RWPE1 (cell line): ENCODE measurements around the gene SPEM3.

Experiments used
- CTCF ChIA-PET: fragments of 350-600 bp; sonication (Branson Sonifier 250); formaldehyde crosslinking; extraction: SDS; loops from one replicate; lab custom pipeline; 2021; lab: Yijun Ruan, JAX
- POLR2A ChIA-PET: fragments of 400-600 bp; formaldehyde crosslinking; extraction: SDS; loops from one replicate; lab custom pipeline; 2020; ENCODE audit warnings: antibody characterized with exemption; ENCODE audit not compliant: low non-redundant PET; lab: Yijun Ruan, JAX
- DNase-seq: peaks from one replicate; pipeline ENCODE4 v3.0.0; 2012; ENCODE audit warnings: low spot score
- H3K27ac ChIP-seq: fragments of 450-650 bp; 2 replicates; pipeline ENCODE4 v1.5.1; 2017
- TF ChIP-seq, protein P1 (sequence below): fragments of 450-650 bp; conservative IDR thresholded peaks from 2 replicates; pipeline ENCODE4 v1.5.1; 2017; ENCODE audit warnings: low read depth, mild to moderate bottlenecking

SPEM3 gene

DNA sequence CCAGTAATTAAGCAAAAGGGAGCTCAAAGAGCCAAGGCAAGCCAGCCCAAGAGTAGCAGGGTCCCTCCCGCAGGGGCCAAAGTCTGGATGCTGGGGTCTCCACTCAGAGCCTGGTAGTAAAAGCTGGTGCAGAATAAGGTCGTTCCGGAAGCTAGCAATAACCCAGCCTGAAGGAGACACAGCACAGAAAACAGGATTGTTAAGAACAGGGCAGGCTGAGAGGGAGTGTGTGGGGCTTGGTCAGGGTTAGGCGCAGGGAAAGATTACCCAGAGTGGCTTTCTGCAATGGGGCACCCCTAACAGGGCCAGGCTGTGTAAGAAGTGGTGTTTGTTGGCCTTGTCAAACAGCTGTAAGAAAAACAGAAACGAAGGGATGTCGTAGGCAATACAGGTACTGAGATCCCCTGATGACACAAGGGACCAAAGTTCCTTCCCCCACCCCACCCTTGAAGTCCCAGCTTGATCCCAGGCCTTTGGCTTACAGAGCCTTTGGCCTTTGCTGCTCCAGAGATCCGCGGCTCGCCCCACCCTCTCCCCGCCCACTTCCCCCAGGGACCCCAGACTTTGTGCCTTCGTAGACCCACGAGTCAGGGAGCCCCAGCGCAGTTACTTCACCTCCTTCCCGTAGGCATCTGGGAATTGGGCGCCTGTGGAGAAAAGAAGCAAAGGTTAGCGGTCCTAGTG, 25.5 kb upstream of the SPEM3 start:
- DNase-seq: no peak

DNA sequence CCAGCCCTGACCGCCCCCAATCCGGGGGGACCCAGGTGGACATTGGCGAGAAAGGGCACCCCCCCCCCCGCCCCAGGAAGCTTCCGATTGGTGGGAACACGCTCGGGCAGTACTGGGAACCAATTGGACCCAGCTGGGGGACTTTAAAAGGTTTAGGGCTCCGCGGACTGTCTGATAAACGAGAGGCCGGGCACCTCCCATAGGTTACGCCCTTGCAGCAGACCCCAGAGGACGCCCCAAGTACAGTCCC, 25.0 kb upstream of the SPEM3 start:
- CTCF ChIA-PET: interaction anchor here (0.6 to 1.3 kb wide), 4 partner anchors 33 to 68 kb away, joined by 3 to 7 read pairs (median 3); no protein-coding TSS in a partner anchor
- TF ChIP-seq, protein P1, sequence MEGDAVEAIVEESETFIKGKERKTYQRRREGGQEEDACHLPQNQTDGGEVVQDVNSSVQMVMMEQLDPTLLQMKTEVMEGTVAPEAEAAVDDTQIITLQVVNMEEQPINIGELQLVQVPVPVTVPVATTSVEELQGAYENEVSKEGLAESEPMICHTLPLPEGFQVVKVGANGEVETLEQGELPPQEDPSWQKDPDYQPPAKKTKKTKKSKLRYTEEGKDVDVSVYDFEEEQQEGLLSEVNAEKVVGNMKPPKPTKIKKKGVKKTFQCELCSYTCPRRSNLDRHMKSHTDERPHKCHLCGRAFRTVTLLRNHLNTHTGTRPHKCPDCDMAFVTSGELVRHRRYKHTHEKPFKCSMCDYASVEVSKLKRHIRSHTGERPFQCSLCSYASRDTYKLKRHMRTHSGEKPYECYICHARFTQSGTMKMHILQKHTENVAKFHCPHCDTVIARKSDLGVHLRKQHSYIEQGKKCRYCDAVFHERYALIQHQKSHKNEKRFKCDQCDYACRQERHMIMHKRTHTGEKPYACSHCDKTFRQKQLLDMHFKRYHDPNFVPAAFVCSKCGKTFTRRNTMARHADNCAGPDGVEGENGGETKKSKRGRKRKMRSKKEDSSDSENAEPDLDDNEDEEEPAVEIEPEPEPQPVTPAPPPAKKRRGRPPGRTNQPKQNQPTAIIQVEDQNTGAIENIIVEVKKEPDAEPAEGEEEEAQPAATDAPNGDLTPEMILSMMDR: no peak
- peak; percentile 64 for DNase-seq
- peak overlapping the region; percentile 88 for H3K27ac ChIP-seq
- POLR2A ChIA-PET: interaction anchor here (0.5 to 1.1 kb wide), 5 partner anchors 9 to 79 kb away, joined by 3 to 13 read pairs (median 3); partner anchors contain the start of genes PLSCR3 and TMEM102

More for the DNA sequence above, 25.5 kb upstream of the SPEM3 start:
- POLR2A ChIA-PET: interaction anchor here (0.5 to 1.1 kb wide), 2 partner anchors 9 to 78 kb away, joined by 3 to 13 read pairs; partner anchors contain the start of gene PLSCR3
- TF ChIP-seq, protein P1: no peak
- H3K27ac ChIP-seq: peak overlapping the region; percentile 88
- CTCF ChIA-PET: interaction anchor here (1.1 to 1.6 kb wide), 4 partner anchors 33 to 52 kb away, joined by 3 to 8 read pairs (median 5); no protein-coding TSS in a partner anchor

DNA sequence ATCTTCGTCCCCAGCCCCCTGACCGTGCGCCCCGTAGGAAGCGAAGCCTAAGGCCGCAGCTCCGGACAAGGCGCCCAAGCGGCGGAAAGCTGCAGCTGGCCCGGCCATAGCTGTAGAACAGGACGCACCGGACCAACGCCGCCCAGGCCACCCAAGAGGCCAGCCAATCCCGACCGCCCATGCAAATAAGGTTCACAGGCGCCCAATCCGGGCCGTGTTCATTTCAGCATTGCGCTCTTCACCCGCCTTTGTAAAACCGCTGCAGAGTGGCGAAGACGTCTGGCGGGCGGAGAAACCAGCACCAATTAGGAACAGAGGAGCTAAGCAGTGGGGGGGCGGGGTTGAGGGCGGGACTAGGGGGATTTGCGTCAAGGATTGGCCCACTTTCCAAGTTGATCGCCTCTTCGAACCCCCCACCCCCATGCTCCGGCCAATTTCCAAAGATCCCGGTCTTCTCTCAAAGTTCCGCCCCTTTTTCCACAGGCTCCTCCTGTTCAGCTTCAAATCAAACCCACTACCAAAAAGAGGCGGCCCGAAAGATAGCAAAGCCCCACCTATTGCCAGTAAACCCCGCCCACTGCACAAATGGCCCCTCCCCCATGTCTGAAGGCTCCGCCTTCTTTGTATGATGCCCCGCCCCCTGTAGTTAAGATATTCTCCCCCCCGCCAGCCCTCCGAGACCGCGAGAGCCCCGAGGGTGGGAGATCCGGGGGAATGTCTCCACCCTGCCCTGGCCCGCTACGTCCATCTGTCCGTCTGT, 24.5 kb upstream of the SPEM3 start, which contains the start of gene TMEM256:
Gene TMEM256 (minus strand): TSS at position 121 of the 760 bp plus-strand sequence. CDS start 13 bp downstream, at position 108.
- ChIA-PET POLR2A (interaction anchor here (0.6 to 1.1 kb wide), 5 partner anchors 10 to 81 kb away, joined by 3 to 13 read pairs (median 3); partner anchors contain the start of genes PLSCR3 and TMEM102), CTCF (interaction anchor here (0.6 to 1.3 kb wide), 4 partner anchors 33 to 69 kb away, joined by 3 to 7 read pairs (median 3); no protein-coding TSS in a partner anchor)
- DNase-seq: peak; percentile 97
- H3K27ac ChIP-seq: peak within 1 kb of the TSS; percentile 88
- TF ChIP-seq, protein P1: no peak

DNA sequence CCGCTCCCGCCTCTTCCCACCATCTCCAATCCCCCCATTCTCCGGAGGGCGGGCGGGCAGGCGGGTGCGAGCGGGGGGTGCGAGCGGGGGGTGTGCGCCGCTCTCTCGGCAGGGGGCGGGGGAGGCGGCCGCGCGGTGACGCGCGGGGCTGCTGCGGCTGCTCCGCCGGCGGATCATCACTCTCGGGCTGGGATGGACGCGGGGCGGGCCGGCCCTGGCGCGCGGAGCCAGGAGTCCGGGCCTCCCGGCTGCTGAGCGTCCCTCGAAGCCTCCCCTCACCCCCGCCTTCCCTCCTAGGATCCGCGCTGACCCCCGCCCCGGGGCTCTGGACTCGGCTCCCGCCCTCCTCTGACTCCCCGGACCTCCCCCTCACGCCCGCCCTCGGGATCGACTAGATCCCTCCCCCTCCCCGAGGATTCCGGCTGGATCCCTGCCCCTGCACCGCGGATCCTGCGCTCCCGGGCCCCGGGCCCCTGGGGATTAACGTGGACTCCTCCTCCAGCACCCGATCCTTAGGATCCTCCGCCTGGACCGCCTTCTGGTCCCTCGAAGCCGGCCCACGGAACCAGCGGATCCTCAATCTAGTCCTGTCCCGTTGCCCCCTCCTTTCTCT, 23.8 kb upstream of the SPEM3 start:
- CTCF ChIA-PET: interaction anchor here (1.3 kb wide), 1 partner anchor 32 kb away, joined by 7 read pairs; no protein-coding TSS in a partner anchor
- TF ChIP-seq, protein P1: no peak
- no peak for DNase-seq
- POLR2A ChIA-PET: interaction anchor here (0.6 to 1.1 kb wide), 5 partner anchors 11 to 115 kb away, joined by 3 to 13 read pairs (median 3); partner anchors contain the start of genes PLSCR3 and TMEM102
- H3K27ac ChIP-seq: peak overlapping the region; percentile 88

DNA sequence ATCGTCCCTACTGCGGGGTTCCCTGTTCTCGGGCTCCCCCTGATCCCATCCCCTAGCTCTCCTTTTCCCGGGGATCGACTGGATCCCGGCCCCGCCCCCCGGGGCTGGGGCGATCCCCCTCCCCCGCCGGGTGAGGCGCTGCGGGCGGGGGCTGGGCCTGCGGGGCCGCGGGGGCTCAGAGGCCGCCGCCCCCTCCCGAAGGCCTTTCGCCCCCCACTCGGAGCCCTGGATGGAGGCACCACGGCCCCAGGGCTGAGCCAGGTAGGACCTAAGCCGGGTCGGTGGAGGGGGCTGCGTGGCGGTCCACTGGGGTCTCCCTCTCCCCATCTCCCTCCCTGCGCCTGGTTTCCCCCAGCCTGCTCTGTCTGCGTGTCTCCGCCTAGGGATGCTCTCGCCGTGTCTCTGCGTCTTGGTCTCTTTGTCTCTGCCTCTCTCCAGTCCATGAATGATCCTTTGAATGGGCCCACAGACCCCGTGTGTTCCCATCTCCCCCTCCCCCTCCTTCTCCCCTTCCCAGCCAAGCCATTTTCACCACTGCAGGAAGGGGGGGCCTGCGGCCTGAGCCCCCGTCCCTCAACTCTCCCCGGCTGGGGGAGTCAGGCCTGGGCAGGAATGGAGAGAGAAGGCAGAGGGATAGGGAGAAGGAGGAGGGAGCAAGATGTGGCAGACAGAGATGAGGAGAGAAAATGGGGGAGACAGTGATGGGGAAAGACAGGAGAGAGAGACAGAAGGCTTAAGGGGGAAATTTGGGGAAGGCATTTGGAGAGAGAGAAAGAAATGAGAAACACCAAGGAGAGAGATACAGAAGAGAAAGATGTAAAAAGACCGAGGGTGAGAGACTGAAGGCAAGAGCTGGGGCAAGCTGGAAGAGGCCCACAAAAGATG, 23.1 kb upstream of the SPEM3 start:
- ChIA-PET CTCF (no interaction called here), POLR2A (interaction anchor here (0.6 kb wide), 2 partner anchors 79 to 115 kb away, joined by 3 read pairs; no protein-coding TSS in a partner anchor)
- no peak for DNase-seq
- peak overlapping the region; percentile 88 for H3K27ac ChIP-seq
- TF ChIP-seq, protein P1: no peak
